ENCODE results near the gene PEAK1. TPM values are rescaled to one million over a fixed set of nuclear protein-coding genes. Genes with fewer than 3 reads are reported as not detected.

The PEAK1 gene
- total RNA-seq, 1 experiment from 2014 or later, result 21.2 TPM

- no peak overlapping the region for H3K23ac ChIP-seq (ENCODE audit: insufficient read length, low read depth, low read length)
- Mint-ChIP-seq H3K4me1 (peaks cover 11% of the 10 kb centered on the region in 2 experiments), H3K4me3 (no peak overlapping the region), H3K36me3 (ENCODE audit: insufficient read depth in 1 of 3, low read depth in 3 of 3) (peaks cover 10 to 22% (median 13%) of the 10 kb centered on the region in 3 experiments; a peak in 6 of 7 replicates), H3K27ac (no peak overlapping the region), H3K27me3 (ENCODE audit: low read depth) (no peaks in the 10 kb centered on the region), H3K9me3 (peaks cover 0 to 3% of the 10 kb centered on the region in 2 experiments; a peak in 1 of 5 replicates)
- H3K27ac ChIP-seq (ENCODE audit: insufficient read length, low read depth, low read length), result no peak overlapping the region
- H4K91ac ChIP-seq (ENCODE audit: insufficient read length, low read depth, low read length), result no peak overlapping the region
- no peaks in the 10 kb centered on the region for H4K20me1 ChIP-seq (ENCODE audit: control insufficient read depth, insufficient read depth, insufficient read length)
- H2BK120ac ChIP-seq (ENCODE audit: low read depth, low read length, poor library complexity, severe bottlenecking), result no peak overlapping the region
- H3T11ph ChIP-seq (ENCODE audit: low read length), result no peak overlapping the region
- no peak overlapping the region for H3K9ac ChIP-seq (ENCODE audit: extremely low read depth, insufficient read length, low read length)
- H2BK12ac ChIP-seq (ENCODE audit: insufficient read length, low read depth, low read length), result no peak overlapping the region
- no peak overlapping the region for H2BK15ac ChIP-seq (ENCODE audit: low read depth, low read length)
- DNase-seq, result no peak
- H3K56ac ChIP-seq (ENCODE audit: insufficient read length, low read depth, low read length), result no peak overlapping the region
- H2AFZ ChIP-seq (ENCODE audit: low read length), result no peak overlapping the region
- no peak overlapping the region for H3K4me2 ChIP-seq (ENCODE audit: insufficient read depth, insufficient read length, low read length)
- H3K9me3 ChIP-seq (ENCODE audit: control insufficient read depth, low read depth, low read length), result no peaks in the 10 kb centered on the region
- no peaks in the 10 kb centered on the region for H3K27me3 ChIP-seq (ENCODE audit: insufficient read depth, low read length)
- H4K5ac ChIP-seq (ENCODE audit: insufficient read length, low read depth, low read length), result no peak overlapping the region
- H3K79me1 ChIP-seq (ENCODE audit: insufficient read depth, low read depth, low read length, poor library complexity, severe bottlenecking), result peaks cover 2% of the 10 kb centered on the region
- H3K14ac ChIP-seq (ENCODE audit: insufficient read depth, low read length), result no peak overlapping the region
- H2BK20ac ChIP-seq (ENCODE audit: low read depth, low read length, poor library complexity, severe bottlenecking), result no peak overlapping the region
- no peaks in the 10 kb centered on the region for H3K23me2 ChIP-seq (ENCODE audit: insufficient read length, low read depth, low read length, poor library complexity, severe bottlenecking)
- H3K79me2 ChIP-seq (ENCODE audit: insufficient read depth, low read length), result no peaks in the 10 kb centered on the region
- H3K4me1 ChIP-seq (ENCODE audit: insufficient read depth, low read length), result no peaks in the 10 kb centered on the region; the same call in 1 of the 2 replicates
- no peak overlapping the region for H3K18ac ChIP-seq (ENCODE audit: insufficient read length, low read depth, low read length)
- H4K8ac ChIP-seq (replicated peaks; ENCODE audit: insufficient read length, low read depth, low read length), result no peak overlapping the region
- no peak overlapping the region for H2AK5ac ChIP-seq (ENCODE audit: insufficient read length, low read length)
- no peak overlapping the region for H3K4ac ChIP-seq (ENCODE audit: low read depth, low read length)
- no peak overlapping the region for H2BK5ac ChIP-seq (ENCODE audit: insufficient read length, low read length)
- no peak for TF ChIP-seq CTCF (conservative IDR thresholded peaks at IDR 0.05)
Measured at GRCh38 chr15:77454951-77455350, 35.0 kb upstream of the PEAK1 start.

Data from H9 (cell line).